HG03039 (cell line): ENCODE measurements around the gene MICOS13.
"Not testable (repeated sequence)": the region's sequence is repeated elsewhere in the genome, so short reads cannot be mapped to it uniquely, and the experiment has no call there.

Source experiments
- ATAC-seq: cut with Tn5 transposase; IDR thresholded peaks from one replicate; pipeline ENCODE4 v1.9.1; 2021; ENCODE audit warnings: mild to moderate bottlenecking, moderate library complexity; ENCODE audit not compliant: unreplicated experiment

Gene MICOS13, protein sequence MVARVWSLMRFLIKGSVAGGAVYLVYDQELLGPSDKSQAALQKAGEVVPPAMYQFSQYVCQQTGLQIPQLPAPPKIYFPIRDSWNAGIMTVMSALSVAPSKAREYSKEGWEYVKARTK

DNA sequence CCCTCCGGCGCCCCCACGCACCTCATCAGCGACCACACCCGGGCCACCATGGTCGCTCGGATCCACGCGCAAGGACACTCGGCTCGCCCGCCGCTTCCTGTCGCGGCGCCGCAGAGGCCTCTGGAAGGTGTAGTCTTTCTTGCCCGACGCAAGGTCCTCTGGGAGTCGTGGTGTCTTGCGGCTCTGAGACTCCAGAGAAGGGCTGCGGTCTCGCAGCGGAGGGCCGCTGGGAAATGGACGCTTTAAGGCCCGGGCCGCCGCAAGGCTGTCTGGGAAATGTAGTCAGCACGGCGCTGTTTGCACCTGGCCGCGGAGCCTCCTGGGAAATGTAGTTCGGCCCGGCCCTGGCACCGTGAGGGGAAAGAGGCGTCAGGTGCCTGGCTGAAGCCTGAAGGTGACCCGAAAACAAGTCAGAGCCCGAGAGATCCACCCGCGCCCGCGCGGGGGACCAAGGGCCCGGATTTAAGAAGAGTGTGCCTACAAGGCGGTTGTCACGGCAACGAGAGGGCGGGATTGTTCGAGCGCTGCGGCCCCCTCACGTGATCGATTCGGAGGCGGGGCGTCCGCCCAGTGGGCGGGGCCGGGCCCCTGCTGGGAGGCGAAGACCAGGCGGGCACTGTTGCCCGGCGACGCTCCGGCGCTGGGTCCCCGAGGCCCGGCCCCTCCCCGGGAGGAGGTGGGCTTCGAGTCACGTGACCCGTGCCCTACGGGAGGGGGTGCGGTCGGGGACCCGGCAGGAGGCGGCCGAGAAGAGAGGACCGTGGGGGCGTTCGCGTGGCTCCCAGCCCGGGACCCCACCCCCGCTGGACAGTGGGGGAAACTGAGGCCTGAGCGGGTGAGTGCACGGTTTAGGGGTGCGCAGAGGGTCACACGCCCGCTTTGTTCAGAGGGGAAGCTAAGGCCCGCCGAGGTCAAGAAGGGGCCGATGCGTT, at the start of gene MICOS13, which contains the start of gene HSD11B1L:
MICOS13 (minus strand) TSS at position 80 of the 932 bp plus-strand sequence; CDS start at position 50, 30 bp downstream.
HSD11B1L (plus strand) TSS at position 591 of the 932 bp plus-strand sequence. CDS start 3,806 bp downstream, outside the sequence.
- peak; percentile 70 for ATAC-seq

DNA sequence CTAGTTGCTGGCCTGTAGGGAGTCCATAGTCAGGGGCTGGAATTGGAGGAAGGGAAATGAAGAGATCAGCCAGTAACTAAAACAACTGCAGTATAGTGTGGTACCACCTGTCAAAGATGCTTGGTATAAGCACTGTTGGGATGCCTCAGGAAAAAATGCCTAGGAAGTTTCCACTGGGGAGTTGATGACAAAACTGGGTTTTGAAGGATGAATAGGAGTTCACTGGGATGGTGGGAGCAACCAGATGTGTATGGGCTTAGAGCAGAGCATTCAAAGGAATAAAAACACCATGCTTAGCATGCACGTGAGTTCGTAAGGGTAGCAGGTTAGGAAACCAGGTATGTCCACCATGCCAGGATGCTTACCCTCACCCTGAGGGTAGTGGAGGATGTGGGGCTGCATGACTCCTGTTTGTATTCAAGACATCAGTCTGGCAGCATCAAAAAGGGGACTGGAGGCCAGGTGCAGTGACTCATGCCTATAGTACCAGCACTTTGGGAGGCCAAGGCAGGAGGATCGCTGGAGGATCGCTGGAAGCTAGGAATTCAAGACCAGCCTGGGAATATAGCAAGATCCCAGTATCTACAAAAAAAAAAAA, 47.2 kb upstream of the MICOS13 start:
- ATAC-seq: no peak

DNA sequence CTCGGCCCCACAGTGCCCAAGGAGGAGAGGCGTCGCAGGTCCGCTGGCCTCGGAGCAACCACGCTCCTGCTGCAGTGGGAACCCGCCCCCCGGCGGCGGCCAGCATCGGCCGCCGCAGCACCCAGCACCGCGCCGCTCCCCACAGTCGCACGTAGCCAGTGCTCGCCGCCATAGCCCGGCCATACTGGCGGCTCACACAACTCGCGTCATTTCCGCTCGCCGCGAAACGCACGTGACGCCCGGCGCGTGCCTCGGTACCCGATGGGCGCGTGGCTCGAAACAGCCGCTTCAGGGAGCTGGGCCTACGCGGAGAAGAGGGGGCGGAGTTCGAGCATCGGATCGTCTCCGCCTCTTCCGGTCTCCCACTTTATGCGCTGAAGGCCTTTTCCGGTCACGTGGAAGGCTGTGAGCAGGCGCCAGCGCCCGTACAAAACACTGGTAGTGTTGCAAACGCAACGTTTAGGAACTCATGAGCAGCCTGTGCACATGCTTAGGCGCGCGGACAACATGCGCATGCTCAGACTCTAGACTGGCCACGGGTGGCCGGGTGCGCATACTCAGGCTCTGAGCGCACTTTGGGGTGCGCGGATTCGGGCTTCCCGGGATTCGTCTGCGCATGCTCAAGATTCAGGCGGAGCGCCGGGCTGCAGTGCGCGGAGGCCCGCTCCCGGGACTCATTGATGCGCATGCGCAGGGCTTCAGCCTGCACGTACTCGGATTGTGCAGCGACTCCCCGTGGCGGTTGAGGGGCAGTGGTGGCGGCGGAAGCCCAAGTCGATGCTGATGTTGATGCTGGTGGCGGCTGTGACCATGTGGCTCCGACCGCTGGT, 39.9 kb upstream of the MICOS13 start, which contains the start of the genes CATSPERD and LONP1:
CATSPERD (plus strand) TSS at position 677 of the 830 bp plus-strand sequence; CDS start at position 778, 101 bp downstream.
LONP1 (minus strand) TSS at position 186 of the 830 bp plus-strand sequence; CDS start at position 172, 14 bp downstream.
- ATAC-seq: peak; percentile 80

DNA sequence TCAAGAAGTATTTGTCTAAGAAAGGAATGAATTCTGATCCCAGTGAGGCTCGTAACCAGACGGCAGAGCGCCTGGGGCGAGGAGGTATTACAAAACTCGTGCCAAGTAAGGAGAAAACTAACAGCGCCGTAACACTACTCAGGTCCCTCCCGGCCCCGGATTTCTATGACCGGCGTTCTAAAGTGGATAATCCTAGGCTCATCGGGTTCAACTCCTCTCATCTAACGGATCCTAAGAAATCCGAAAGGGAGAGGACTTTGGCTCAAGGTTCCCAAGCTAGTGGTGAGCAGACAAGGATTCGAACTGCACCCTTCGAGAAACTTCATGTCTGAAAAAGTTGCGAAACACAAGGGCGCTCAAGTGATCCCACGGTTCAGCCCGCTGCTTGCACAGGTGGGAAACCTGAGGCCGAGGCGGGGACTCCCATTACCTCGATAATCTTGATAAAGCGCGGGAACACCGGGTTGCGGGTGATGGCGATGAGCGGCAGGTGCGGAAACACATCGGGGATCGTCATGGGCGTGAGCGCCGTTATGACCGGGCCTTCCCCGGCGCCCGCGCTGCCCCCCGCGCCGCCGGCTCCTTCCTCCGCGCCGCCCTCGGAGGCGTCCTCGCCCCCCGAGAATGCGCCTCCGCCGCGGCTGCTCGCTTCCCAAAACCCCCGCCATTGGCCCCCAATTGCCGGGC, 39.1 kb upstream of the MICOS13 start:
- no peak for ATAC-seq

DNA sequence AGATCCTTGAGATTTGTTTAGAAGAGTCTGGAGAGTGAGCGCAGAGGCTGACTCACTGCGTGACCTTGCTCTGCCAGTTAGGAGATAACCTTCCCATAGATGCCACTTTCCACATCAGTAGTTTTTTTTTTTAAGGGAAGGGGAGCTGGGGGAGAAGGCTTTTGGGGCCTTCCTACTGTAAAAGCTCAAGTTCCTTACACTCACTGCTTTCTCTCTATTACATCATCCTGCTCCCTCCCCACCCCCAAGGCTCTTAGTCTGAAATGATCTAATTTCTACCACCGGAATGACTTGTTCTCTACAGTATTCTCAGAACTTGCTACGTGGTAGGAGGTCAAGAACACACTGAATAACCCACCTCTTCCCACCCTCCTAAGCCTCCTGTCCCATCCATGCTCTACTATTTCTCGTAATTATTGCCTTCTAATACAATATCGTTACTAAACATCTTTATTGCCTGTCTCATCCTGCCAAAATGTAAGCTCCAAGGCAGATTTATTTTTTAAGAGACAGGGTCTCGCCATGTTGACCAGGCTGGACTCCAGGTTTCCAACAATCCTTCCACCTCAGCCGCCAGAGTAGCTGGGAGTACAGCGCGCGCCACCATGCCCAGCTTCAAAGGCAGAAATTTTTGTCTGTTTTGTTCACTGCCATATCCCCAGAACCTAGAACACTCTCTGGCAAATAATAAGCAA, 38.4 kb upstream of the MICOS13 start:
- ATAC-seq: no peak

DNA sequence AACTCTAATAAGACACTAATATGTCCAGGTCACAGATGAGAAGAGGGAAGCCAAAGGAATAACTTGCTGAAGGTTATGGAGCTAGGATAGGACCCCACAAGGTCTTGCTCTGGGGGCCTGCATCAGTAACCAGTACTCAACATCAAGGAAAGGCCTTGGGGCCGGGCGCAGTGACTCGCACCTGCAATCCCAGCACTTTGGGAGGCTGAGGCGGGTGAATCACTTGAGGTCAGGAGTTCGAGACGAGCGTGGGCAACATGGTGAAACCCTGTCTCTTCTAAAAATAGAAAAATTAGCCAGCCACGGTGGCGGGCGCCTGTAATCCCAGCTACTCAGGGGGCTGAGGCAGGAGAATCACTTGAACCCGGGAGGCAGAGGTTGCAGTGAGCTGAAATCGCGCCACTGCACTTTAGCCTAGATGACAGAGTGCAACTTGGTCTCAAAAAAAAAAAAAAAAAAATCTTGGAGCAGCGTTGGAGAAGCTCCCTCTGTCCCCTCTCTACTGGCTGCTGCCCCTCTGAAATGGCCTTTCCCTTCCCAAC, 37.8 kb upstream of the MICOS13 start:
- no peak for ATAC-seq

DNA sequence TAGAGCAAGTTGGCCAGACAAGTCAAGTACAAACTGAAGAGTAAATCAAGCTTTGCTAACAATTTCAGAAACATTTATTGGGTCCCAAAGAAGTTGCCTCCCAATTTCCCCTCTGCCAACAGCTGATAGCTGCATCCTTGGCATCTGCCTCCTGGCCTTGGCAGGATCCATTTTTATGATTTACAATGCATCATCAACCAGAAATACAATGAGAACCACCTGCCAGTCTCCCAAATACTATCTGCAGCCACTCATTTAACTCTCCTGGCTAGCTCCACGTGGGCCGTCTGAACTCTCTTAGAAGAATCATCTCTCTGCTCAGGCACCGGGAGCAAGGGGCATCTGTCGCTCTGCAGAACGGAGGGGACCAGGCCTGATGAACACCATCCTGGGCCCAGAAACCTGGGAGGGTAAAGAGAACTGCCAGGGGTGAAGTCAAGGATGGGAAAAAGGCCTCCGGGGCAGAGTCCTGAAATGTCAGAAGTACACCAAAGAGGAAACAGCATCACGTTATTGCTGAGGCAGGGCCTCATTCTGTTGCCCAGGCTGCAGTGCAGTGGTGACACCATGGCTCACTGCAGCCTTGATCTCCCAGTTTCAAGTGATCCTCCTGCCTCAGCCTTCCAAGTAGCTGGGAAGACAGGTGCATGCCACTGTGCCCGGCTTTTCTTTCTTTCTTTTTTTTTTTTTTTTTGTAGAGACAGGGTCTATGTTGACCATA, 37.1 kb upstream of the MICOS13 start:
- no peak for ATAC-seq

DNA sequence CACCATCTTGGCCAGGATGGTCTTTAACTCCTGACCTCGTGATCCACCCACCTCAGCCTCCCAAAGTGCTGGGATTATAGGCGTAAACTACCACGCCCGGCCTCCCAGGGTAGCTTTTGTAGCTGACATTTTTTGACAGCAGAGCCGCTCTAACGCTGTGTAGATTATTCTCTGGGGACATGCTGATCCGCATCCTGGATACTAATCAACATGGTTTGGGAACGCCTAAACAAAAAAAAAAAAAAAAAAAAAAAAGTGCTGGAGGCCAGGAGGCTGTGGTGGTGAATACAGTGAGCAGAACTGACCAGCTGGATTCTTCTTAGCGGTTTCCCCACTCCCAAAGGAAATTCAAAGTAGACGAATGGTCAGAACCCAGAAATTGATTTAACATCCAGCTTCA, 34.5 kb upstream of the MICOS13 start:
- no peak for ATAC-seq

DNA sequence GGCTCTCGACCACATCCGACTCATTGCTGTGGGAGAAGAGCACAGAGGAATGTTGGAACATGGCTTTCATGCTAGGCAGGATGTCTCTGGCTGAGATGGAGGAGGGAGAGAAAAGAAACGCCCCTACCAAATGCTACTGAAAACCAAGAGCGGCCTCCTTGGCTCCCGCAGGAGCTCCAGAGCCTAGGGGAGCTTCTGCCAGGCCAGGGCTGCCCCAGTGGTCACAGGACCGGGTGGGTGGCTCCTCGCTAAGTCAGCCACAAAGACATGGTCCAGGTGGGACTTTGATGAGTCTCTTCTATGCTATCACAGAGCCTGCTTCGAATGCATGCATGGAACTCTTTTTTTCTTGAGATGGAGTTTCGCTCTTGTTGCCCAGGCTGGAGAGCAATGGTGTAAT, 32.9 kb upstream of the MICOS13 start:
- ATAC-seq: no peak

DNA sequence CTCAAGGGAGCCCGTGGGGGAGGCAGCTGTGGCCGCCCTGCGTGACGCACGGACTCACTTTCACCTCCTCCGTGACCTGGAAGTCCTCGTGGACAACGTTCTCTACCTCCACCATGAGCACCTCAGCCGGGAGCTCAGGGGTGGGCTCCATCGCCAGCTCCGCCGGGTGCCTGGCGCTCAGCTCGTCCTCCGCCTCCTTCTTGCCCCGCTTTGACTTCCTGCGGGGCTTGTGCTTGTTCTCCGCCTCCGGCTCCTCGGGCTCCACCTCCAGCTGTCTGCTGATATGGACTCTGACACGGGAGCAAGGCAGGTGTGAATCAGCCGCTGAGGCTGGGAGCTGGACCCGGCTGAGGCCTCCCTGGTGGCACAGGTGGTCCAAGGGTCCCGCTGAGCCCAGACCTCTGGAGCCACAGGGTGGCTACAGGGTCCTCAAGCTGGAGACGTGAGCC, 31.4 kb upstream of the MICOS13 start:
- ATAC-seq: no peak

DNA sequence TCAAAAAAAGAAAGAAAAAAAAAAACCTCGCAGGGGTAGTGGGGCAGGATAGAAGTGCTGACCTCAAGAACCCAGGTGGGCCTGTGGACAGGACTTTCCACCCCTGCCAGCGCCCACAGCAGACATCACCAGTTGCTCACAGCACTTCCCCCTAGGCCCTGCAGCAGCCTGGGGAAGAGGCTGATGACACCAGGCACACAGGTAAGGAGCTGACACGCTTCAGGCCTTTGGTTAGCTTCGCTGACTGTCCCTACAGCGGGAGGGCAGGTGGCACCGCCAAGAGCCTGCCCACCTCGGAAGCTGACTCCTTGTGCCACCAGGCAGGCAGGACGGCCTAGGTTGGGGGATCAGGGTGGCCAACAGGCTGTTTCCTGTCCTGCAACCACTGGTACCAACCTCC, 30.7 kb upstream of the MICOS13 start:
- no peak for ATAC-seq

DNA sequence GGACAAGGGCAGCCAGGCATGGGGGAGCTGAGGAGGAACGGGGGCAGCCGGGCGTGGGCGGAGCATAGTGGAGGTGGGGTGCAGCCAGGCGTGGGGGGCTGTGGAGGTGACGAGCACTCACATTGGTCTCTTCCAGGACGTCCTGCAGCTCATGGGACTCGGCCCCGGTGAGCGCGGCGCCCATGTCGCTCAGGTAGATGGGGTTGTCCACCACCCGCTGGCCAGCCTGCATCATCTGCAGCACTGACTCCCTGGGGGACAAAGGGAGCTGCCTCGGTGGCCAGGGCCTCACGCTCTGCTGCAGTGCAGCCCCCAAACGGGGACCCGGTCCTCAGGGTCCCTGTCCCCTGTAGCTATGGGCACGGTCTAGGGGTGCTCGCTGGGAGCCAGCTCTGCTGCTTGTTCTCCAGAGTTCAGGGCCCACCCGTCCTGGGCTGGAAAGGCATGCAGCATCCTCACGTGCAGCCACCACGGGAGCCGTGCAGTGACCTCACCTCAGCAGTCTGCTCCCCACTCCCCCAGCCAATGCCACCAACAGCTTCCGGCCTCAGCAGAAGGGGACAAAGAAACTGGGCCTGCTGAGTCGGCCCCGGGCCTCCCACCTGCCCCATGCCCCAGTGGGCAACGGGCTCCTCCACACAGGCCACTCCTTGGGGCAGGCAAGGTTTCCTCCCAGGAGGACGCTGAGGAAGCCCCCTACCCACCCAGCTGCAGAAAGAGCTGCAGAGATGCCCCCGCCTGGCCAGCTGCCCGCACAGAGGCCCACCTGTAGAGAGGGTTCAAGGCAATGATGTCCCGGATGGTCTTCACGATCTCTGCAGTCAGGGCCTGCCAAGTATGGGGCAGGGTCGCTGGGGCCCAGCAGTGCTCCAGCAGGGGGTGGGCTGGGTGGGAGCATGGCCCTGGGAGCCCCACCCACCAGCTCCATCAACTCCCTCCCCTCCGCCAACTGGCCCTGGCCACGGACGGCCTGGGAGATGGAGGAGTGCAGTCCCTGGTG, 27.6 kb upstream of the MICOS13 start:
- ATAC-seq: no peak

DNA sequence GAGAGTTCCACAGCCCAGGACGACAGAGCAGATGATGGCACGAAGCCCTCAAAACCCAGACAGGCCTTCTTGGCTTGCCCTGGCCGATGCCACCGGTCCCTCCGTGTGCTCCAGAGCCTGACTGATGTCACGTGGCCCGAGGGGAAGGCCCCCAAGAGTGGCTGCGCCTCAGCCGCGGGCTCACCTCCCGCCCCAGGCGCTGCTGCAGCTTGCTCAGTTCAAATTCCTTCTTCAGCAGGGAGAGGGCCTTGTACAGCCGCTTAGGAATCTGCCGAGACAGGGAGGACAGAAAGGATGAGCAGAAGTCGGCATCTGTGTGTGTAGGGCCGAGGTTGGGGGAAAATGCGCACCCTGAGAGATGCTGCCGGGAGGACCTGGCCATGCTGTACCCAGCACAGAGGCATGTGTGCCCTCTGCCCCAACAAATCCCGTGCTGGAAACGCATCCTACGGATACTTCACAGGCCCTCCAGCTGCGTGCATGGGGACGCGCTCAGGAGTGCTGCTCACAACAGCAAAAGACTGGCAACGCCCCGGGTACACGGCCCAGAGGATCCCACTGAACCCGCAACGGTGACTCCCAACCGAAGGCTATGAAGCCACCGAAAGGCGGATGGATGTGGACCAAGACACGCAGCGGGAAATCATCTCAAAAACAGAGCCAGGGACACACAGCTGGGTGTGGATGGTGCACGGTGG, 26.7 kb upstream of the MICOS13 start:
- ATAC-seq: no peak

DNA sequence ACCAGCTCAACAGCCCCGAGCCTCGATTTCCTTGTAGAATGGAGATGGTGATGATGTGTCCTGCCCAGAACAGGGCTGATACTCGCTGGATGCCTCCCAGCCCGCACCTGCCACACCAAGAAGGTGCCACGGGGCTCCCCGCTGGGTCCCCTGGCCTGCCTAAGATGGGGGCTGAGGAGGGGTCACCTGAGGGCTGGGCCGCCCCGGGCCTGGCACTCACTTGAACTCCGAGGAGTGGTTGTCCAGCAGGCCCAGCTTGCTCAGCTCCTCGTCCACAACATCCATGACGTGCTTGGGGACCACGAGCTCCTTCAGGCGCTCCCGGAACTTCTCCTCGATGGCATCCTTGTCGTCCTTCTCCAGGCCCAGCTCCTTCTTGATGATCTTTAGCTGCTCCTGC, 25.2 kb upstream of the MICOS13 start:
- ATAC-seq: no peak

DNA sequence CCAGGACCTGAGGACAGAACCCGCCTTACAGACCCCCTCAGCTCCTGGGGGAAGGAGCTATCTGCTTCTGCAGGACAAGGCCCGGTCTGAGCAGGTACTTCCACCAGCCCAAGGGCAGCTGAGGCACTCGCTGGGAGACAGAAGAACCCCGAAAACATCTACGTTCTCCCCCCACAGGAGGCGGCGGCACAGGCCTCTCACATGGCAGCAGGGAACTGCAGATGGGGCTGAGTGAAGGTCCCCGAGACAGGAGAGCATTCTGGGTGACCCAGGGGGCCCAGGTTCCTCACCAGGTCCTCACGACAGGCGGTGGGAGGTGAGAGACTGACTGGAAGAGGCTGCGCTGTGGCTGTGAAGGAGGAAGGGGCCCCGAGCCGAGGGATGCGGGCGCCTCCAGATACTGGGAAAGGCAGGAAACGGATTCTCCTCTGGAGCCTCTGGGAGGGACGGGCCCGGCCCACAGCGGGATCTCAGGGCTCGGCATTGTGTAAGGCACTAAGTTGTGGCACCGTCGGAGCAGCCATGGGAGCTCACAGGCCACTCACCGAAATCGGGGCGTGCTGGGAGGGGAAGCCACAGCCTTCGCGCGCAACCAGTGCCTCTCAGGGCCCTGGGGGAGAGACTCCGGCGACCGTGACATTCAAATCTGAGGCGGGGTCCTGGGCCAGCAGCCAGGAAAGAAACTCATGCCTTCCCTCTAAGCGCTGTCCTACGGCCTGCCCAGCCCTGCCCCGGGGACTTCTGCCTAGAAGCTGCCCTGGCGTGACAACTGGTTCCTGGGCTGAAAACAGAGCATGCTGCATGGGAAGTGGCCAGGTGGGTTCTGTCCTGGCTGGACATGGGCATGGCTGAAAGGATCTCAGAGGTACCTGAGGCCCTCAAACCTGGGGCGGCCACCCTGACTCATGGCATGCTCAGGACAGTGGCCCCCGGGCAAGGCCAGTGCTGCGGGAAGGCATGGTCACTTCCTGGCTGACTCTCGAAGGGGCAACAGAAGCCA, 23.8 kb upstream of the MICOS13 start:
- ATAC-seq: no peak

DNA sequence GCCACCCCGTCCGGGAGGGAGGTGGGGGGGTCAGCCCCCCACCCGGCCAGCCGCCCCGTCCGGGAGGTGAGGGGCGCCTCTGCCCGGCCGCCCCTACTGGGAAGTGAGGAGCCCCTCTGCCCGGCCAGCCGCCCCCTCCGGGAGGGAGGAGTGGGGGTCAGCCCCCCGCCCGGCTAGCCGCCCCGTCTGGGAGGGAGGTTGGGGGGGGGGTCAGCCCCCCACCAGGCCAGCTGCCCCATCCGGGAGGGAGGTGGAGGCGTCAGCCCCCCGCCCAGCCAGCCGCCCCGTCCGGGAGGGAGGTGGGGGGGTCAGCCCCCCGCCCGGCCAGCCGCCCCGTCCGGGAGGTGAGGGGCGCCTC, 21.7 kb upstream of the MICOS13 start:
- not testable (repeated sequence) for ATAC-seq
